ENCODE measurements around the gene IMP4. TPM values are rescaled to one million over a fixed set of nuclear protein-coding genes. Genes with fewer than 3 reads are reported as not detected.
A peak's percentile ranks its signal among the peaks of the same experiment; 100 is the strongest.

Gene IMP4
- total and polyA plus RNA-seq, 2 donors (not counting 1 experiment from before 2014, with no cell fraction given): 102 to 164 TPM

DNA sequence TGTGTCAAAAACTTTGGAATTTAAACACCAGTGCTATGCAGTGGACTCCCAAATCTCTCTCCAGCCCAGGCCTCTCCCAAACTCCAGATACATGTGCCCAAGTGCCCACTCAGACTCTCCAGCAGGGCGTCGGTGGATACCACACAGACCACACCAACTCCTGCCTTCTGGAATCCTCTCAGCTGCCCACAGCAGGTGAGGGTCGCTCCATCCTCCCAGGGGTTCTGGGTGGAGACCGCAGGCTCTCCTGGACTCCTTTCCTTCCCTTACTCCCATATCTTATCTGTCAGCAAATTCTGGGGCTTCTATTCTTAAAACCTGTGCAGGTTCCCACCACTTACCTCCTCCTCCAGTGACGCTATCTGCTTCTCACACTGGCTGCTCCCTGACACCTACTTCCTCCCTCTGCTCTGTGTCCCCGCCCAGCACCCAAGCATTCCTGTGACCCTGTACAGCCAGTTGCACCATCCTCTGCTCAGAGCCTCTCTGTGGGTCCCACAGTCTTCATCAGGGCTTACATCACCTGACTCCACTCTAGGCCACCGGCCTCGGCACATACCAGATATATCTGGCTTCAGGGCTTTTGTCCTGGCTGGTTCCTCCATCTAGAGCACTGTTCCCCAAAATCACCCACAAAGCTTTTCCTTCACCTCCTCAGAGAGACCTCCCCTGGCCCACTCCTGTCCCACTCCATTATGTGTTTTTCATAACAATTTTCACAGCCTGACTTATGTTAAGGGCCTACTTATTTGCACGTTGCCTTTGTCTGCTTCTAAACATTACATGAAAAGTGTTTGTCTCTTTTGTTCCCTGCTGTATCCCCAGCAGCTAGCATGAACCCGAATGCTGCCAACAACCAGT lies 2.6 kb upstream of the IMP4 start:
- H3K4me2 ChIP-seq (replicated peaks; ENCODE audit: low read depth, low read length, poor library complexity, severe bottlenecking): no peak overlapping the region
- WGBS (ENCODE audit: insufficient coverage): 97% methylated on average over 9 of the region's 10 CpGs
- H2AFZ ChIP-seq (ENCODE audit: insufficient read depth, low read depth, low read length, poor library complexity, severe bottlenecking): no peak overlapping the region
- no peaks in the 10 kb centered on the region for H3K9me3 Mint-ChIP-seq (ENCODE audit: insufficient read depth)
- peak overlapping the region; percentile 18 for H3K27ac Mint-ChIP-seq
- H3K36me3 ChIP-seq (replicated peaks in 1 of 2; ENCODE audit: control extremely low read depth in 1 of 2, control insufficient read depth in 1 of 2, extremely low read depth in 1 of 2, insufficient read depth in 2 of 2, low read length in 1 of 2): peaks cover 0 to 34% of the 10 kb centered on the region in 2 experiments
- H3K79me2 ChIP-seq (ENCODE audit: control insufficient read depth, insufficient read depth, low read length): peaks cover 22% of the 10 kb centered on the region
- H3K4me3 Mint-ChIP-seq: peak overlapping the region; percentile 49
- H3K9ac ChIP-seq (ENCODE audit: low read length): no peak overlapping the region
- no peaks in the 10 kb centered on the region for H3K27me3 Mint-ChIP-seq
- H4K20me1 ChIP-seq (ENCODE audit: control insufficient read depth, insufficient read depth, low read length, poor library complexity, severe bottlenecking): peaks cover 17% of the 10 kb centered on the region
- DNase-seq: no peak
- ChIA-PET POLR2A (interaction anchor here (2.6 kb wide), 1 partner anchor 32 kb away, joined by 27 read pairs; no protein-coding TSS in a partner anchor), CTCF (interaction anchor here (1.8 to 5.4 kb wide), 2 partner anchors 36 to 182 kb away, joined by 8 to 61 read pairs; no protein-coding TSS in a partner anchor)
- no peak overlapping the region for H3K27ac ChIP-seq (ENCODE audit: low read length in 2 of 2)
- no peak overlapping the region for H3K4me3 ChIP-seq (ENCODE audit: control extremely low read depth in 1 of 5, extremely low read depth in 1 of 5, insufficient read depth in 1 of 5, low read depth in 2 of 5, low read length in 4 of 5)
- H3K9me3 ChIP-seq (ENCODE audit: control extremely low read depth in 1 of 3, control insufficient read depth in 2 of 3, insufficient read depth in 1 of 3, low read length in 2 of 3): no peaks in the 10 kb centered on the region
- peaks cover 35% of the 10 kb centered on the region for H3K4me1 Mint-ChIP-seq
- TF ChIP-seq EZH2 (IDR thresholded peaks at IDR 0.05; ENCODE audit: borderline replicate concordance, insufficient read depth, low read depth, low read length, poor library complexity, severe bottlenecking) (no peak), CTCF (IDR thresholded peaks at IDR 0.05) (no peak)
- intact Hi-C loops (cut with micrococcal nuclease): loop anchor here (5.0 to 10.0 kb wide), 3 partner anchors 463 to 1155 kb away; partner anchors contain the start of genes MZT2A and PLEKHB2
- H3K27me3 ChIP-seq (replicated peaks in 1 of 4; ENCODE audit: control extremely low read depth in 1 of 4, control insufficient read depth in 3 of 4, insufficient read depth in 4 of 4, low read length in 3 of 4): no peaks in the 10 kb centered on the region
- no peak for ATAC-seq (ENCODE audit: low read depth)
- H3K4me1 ChIP-seq (ENCODE audit: control insufficient read depth in 2 of 2, insufficient read depth in 2 of 2, low read length in 2 of 2): peaks cover 12 to 23% of the 10 kb centered on the region in 2 donors

Measured in B cell (primary cell).